Activated CD8-positive, alpha-beta T cell treated with anti-CD3 and anti-CD28 coated beads, Interleukin-2, amount 10 ng/mL, durations not matched to agents 7 days and 5 days (primary cell): ENCODE measurements around the gene IQUB. TPM values are rescaled to one million over a fixed set of nuclear protein-coding genes. Genes with fewer than 3 reads are reported as not detected.

Source experiments
- ATAC-seq: fragments of 150-1000 bp; cut with Tn5 transposase; one replicate; pipeline ENCODE4 v1.10.0; 2021; ENCODE audit warnings: moderate library complexity
- CTCF ChIA-PET: fragments of 350-600 bp; sonication (Branson Sonifier 250); formaldehyde crosslinking; loops from one replicate; lab custom pipeline; 2021; ENCODE audit warnings: antibody characterized with exemption; lab: Charles Lee
- POLR2A ChIA-PET: fragments of 350-600 bp; sonication (Branson Sonifier 250); formaldehyde crosslinking; loops from one replicate; lab custom pipeline; 2021; ENCODE audit warnings: antibody characterized with exemption; lab: Charles Lee
- DNase-seq: peaks from one replicate; pipeline ENCODE4 v3.0.0-alpha.2; 2020
- H3K27ac Mint-ChIP-seq: one replicate; pipeline ENCODE4 v1.8.0; 2021; ENCODE audit warnings: mild to moderate bottlenecking, mixed read lengths
- H3K27me3 Mint-ChIP-seq: one replicate; pipeline ENCODE4 v1.8.0; 2021; ENCODE audit warnings: low read depth, mixed read lengths
- H3K36me3 Mint-ChIP-seq: one replicate; pipeline ENCODE4 v1.8.0; 2021; ENCODE audit warnings: low read depth, mixed read lengths
- H3K4me1 Mint-ChIP-seq: one replicate; pipeline ENCODE4 v1.8.0; 2021; ENCODE audit warnings: low read depth, mixed read lengths
- H3K4me3 Mint-ChIP-seq: one replicate; pipeline ENCODE4 v1.8.0; 2021; ENCODE audit warnings: mild to moderate bottlenecking, mixed read lengths
- H3K9me3 Mint-ChIP-seq: one replicate; pipeline ENCODE4 v1.8.0; 2022; ENCODE audit warnings: mixed read lengths; ENCODE audit not compliant: insufficient read depth
- total RNA-seq, 2 experiments: library from RNA; stranded (reverse); gene quantifications; one replicate each; pipeline ENCODE4 v1.2.3, GENCODE V29; 2021

Gene IQUB
- not detected for total RNA-seq

DNA sequence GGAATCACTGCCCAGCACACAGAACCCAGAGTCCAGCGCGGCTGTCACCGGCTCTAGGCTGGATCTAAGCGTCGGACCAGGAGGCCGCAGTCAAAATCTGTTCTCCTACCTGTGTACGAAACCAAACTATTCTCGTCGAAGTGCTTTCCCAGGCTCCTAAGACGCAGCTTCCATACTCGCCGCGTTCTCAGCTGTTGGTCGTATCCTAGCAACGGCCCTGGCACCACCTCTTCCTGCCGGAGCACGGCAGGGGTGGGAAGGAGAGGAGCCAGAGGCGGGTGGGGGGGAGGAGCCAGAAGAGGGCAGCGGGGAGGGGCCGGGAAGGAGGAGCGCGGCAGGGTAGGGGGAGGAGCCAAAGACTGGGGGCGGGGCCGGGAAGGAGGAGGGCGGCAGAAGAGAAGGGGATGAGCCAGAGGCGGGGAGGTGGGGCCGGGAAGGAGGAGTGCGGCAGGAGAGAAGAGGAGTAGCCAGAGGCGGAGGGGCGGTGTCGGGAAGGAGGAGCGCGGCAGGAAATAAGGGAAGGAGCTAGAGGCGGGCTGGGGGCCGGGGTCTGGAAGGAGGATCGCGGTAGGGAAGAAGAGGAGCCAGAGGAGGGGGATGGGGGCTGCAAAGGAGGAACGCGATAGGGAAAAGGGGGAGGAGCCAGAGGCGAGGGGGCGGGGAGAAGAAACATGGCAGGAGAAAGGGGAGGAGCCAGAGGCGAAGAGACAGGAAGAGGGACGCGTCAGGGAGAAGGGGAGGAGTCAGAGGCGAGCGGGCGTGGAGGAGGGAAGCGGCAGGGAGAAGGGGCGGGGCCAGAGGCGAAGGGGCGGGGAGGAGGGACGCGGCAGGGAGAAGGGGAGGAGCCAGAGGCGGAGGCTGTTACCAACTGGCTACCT is at the start of gene IQUB:
Gene IQUB, minus strand, starts transcription at position 213 of the 878 bp plus-strand sequence. CDS start 22,255 bp downstream, outside the sequence.
- Mint-ChIP-seq H3K27me3 (peaks cover 18% of the 10 kb centered on the region), H3K36me3 (no peaks in the 10 kb centered on the region), H3K4me3 (peak within 1 kb of the TSS; percentile 88), H3K27ac (peak within 1 kb of the TSS; percentile 88), H3K9me3 (no peaks in the 10 kb centered on the region), H3K4me1 (peaks cover 16% of the 10 kb centered on the region)
- peak; percentile 85 for ATAC-seq
- ChIA-PET POLR2A (interaction anchor here (0.5 to 1.3 kb wide), 4 partner anchors 23 to 694 kb away, joined by 3 to 5 read pairs (median 4); partner anchors contain the start of gene NDUFA5), CTCF (interaction anchor here (1.1 to 1.4 kb wide), 2 partner anchors 23 to 40 kb away, joined by 7 read pairs; partner anchors contain the start of gene NDUFA5)
- DNase-seq, result peak; percentile 97

DNA sequence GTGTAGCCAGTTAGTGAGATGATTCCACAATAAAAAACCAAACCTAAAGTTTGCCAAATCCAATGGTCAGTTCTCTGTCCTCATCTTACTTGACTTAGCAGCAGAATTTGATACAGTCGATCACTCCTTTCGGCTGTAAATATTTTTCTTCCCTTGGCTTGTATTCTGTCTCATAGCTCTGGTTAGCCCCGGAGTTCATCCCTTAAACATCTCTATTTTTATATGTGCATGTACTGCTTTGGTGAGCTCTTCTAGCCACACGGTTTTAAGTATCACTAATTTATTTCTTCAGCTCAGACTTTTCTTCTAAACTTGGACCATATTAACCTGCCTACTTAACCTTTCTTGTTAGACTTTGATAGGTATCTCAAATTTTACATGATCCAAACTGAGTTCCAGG is 49.4 kb upstream of the IQUB start:
- Mint-ChIP-seq H3K4me3 (no peak overlapping the region), H3K4me1 (no peaks in the 10 kb centered on the region), H3K36me3 (no peaks in the 10 kb centered on the region), H3K27me3 (peaks cover 17% of the 10 kb centered on the region), H3K9me3 (no peaks in the 10 kb centered on the region), H3K27ac (no peak overlapping the region)
- ChIA-PET CTCF (no interaction called here), POLR2A (no interaction called here)
- DNase-seq (no peak), ATAC-seq (no peak)

DNA sequence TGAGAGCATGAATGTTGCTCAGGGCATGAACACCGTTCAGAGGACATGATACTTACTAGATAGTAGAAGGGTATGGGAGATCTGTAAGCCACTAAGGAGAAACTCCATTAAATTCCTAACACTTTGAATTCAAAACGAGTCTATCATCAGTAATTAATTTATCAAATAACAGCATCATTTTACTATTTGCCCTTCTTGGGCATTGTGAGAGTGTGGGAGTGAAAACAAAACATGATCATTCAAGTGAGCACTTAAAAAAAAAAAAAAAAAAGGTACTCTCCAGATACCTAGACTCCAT is 46.7 kb upstream of the IQUB start:
- no peak for DNase-seq
- no peak for ATAC-seq
- Mint-ChIP-seq H3K9me3 (no peaks in the 10 kb centered on the region), H3K27me3 (peaks cover 17% of the 10 kb centered on the region), H3K36me3 (no peaks in the 10 kb centered on the region), H3K27ac (no peak overlapping the region), H3K4me3 (no peak overlapping the region), H3K4me1 (no peaks in the 10 kb centered on the region)
- ChIA-PET POLR2A (no interaction called here), CTCF (interaction anchor here (0.7 to 1.4 kb wide), 4 partner anchors 13 to 110 kb away, joined by 3 to 4 read pairs (median 3); no protein-coding TSS in a partner anchor)

DNA sequence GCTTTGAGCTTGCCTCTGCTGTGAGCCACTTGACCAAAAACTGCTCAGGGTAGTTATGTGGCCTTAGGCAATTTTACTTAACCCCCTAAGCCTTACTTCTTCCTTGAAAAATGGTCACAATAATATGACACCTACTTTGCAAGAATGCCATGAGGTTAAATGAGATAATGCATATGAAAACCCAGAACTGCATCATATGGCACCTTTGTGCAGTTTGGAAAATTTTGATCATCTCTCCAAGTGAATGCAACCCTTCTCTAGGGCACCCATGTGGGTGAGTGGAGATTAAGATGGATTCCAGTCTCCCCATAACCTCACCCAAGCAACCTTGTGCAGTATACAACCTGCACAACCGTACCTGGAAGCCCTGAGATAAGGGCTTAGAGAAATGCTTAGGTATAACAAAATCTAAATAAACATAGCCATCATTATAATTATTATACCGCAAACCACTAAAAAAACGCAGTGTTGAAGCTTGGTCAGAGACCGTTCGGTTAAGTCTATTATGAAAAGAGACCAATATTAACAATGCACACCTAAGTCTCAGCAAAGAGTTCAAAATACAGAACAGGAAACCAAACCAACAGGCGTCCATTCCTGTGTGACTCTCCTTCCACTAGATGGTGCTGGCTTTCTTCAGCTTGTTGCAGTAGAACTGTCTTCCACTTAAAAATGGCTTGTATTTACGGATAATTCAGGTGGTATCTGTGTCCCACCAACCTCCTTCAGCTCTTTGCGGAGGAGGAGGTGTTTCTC is 46.2 kb upstream of the IQUB start:
- Mint-ChIP-seq H3K9me3 (no peaks in the 10 kb centered on the region), H3K4me3 (no peak overlapping the region), H3K27ac (no peak overlapping the region), H3K27me3 (peaks cover 17% of the 10 kb centered on the region), H3K4me1 (no peaks in the 10 kb centered on the region), H3K36me3 (no peaks in the 10 kb centered on the region)
- ATAC-seq, result peak; percentile 69
- CTCF ChIA-PET, result interaction anchor here (1.1 to 1.4 kb wide), 2 partner anchors 27 to 109 kb away, joined by 3 to 4 read pairs; no protein-coding TSS in a partner anchor
- peak; percentile 25 for DNase-seq
- POLR2A ChIA-PET, result no interaction called here

DNA sequence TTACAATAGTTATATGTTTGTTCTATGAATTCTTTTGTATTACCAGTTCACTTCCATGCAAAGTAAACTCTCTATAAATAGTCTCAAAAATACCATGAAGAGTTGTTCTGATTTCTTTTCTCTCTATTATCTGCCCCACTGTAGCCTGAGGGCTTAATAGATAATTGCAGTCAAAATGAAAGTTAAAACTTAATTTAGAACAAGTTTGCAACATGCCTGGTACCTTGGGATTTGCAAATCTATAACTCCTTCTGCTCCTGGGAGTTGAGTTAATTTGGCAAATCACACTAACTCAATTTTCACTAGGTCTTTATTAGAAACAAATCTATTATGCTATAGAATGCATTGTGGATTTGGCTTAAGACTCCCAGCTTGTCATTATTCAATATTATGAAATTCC is 45.0 kb upstream of the IQUB start:
- ChIA-PET POLR2A (no interaction called here), CTCF (no interaction called here)
- no peak for DNase-seq
- H3K4me1 Mint-ChIP-seq, result no peaks in the 10 kb centered on the region
- H3K27me3 Mint-ChIP-seq, result peaks cover 20% of the 10 kb centered on the region
- H3K27ac Mint-ChIP-seq, result no peak overlapping the region
- H3K9me3 Mint-ChIP-seq, result no peaks in the 10 kb centered on the region
- ATAC-seq, result no peak
- H3K4me3 Mint-ChIP-seq, result no peak overlapping the region
- H3K36me3 Mint-ChIP-seq, result no peaks in the 10 kb centered on the region

DNA sequence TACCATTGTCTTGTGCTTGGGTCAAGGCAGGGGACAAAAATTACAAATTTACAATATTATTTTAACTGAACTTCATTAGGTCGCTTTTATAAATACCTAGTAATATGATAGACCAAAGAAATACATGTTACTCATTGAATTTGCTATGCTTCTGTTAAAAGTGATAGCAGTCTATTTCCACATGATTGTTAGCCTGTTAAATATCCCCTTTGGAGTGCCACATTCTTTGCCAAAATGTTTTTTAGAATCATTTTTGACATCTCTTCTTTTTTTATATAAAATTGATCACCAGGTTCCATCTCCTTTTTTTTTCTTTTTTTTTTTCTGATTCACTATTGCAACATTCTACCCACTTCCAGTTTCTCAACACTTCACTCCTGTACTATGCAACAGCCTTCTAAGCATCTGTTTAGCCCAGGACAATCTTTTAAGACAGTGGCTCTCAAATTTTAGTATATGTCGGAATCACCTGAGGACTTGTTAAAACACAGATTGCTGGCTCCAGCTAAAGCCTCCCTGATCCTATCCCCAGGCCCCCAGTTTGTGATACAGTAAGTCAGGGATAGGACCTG is 39.6 kb upstream of the IQUB start:
- CTCF ChIA-PET, result interaction anchor here (0.9 to 1.1 kb wide), 2 partner anchors 51 to 80 kb away, joined by 3 read pairs; no protein-coding TSS in a partner anchor
- Mint-ChIP-seq H3K4me1 (no peaks in the 10 kb centered on the region), H3K9me3 (no peaks in the 10 kb centered on the region), H3K36me3 (no peaks in the 10 kb centered on the region), H3K4me3 (no peak overlapping the region), H3K27ac (no peak overlapping the region), H3K27me3 (peaks cover 12% of the 10 kb centered on the region)
- ATAC-seq, result no peak
- DNase-seq, result no peak
- POLR2A ChIA-PET, result no interaction called here

DNA sequence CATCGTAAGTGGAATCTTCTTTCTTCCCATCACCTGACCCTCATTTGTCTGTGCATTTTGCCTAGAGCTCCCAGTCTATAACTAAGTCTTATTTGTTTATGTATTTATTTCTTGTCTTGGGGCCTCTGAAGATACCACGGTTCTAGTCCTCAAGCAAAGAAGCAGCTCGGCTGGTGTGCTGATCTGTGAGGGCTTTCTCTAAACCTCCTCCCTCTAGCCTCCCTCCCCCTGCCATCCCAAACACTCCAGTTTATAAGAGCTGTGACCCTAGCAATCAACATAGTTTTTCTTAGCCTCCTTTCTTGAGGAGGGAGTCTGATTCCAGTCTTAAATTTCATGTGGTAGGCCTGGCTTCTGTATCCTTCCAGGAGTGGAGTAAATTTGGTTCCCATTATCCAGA is 38.9 kb upstream of the IQUB start:
- CTCF ChIA-PET, result interaction anchor here (0.9 kb wide), 1 partner anchor 51 kb away, joined by 3 read pairs; no protein-coding TSS in a partner anchor
- peaks cover 9% of the 10 kb centered on the region for H3K27me3 Mint-ChIP-seq
- H3K9me3 Mint-ChIP-seq, result no peaks in the 10 kb centered on the region

DNA sequence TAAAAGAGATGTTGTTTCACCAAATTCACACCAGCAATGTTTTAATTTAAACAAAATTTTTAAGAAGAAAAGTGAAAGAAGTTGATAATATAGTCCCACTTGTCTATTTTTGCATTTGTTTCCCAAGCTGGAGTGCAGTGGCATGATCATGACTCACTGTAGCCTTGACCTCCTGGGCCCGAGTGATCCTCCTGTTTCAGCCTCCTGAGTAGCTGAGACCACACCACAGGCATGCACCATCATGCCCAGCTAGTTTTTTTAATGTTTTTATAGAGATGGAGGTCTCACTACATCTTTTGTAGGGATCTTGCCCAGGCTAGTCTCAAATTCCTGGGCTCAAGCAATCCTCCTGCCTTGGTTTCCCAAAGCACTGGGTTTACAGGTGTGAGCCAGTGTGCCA is 37.3 kb upstream of the IQUB start:
- Mint-ChIP-seq H3K4me3 (no peak overlapping the region), H3K9me3 (no peaks in the 10 kb centered on the region), H3K36me3 (no peaks in the 10 kb centered on the region), H3K27me3 (peaks cover 4% of the 10 kb centered on the region), H3K27ac (no peak overlapping the region), H3K4me1 (no peaks in the 10 kb centered on the region)
- no peak for DNase-seq
- CTCF ChIA-PET, result interaction anchor here (0.8 kb wide), 1 partner anchor 14 kb away, joined by 3 read pairs; the partner anchor contains the start of gene NDUFA5
- no peak for ATAC-seq
- POLR2A ChIA-PET, result no interaction called here

More for the DNA sequence above, 38.9 kb upstream of the IQUB start:
- H3K4me1 Mint-ChIP-seq, result no peaks in the 10 kb centered on the region
- ATAC-seq (no peak), DNase-seq (no peak)
- POLR2A ChIA-PET, result no interaction called here
- H3K4me3 Mint-ChIP-seq, result no peak overlapping the region
- H3K27ac Mint-ChIP-seq, result no peak overlapping the region
- H3K36me3 Mint-ChIP-seq, result no peaks in the 10 kb centered on the region

DNA sequence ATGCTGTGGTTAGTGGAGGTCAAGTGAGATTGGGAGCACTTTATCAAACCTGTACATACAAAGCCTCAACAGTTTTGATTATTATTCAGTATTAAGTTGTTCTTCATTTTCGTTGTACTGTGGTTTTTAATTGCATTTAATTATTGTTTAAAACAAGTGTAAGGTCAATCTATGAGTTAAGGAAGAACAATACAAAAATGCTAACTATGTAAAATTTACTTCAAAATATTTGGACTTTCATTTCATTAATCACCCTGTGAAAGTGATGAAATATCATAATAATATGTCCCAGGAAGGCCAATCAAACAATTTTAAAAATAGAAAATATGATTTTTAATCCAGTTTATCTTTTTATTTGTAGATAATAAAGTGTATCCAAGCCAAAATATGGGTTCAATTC is 36.8 kb upstream of the IQUB start:
- POLR2A ChIA-PET, result no interaction called here
- H3K9me3 Mint-ChIP-seq, result no peaks in the 10 kb centered on the region
- no peak overlapping the region for H3K27ac Mint-ChIP-seq
- peaks cover 4% of the 10 kb centered on the region for H3K27me3 Mint-ChIP-seq
- ATAC-seq, result no peak
- H3K4me3 Mint-ChIP-seq, result no peak overlapping the region
- CTCF ChIA-PET, result interaction anchor here (1.3 kb wide), 1 partner anchor 77 kb away, joined by 3 read pairs; no protein-coding TSS in a partner anchor
- DNase-seq, result no peak
- no peaks in the 10 kb centered on the region for H3K36me3 Mint-ChIP-seq
- H3K4me1 Mint-ChIP-seq, result no peaks in the 10 kb centered on the region

DNA sequence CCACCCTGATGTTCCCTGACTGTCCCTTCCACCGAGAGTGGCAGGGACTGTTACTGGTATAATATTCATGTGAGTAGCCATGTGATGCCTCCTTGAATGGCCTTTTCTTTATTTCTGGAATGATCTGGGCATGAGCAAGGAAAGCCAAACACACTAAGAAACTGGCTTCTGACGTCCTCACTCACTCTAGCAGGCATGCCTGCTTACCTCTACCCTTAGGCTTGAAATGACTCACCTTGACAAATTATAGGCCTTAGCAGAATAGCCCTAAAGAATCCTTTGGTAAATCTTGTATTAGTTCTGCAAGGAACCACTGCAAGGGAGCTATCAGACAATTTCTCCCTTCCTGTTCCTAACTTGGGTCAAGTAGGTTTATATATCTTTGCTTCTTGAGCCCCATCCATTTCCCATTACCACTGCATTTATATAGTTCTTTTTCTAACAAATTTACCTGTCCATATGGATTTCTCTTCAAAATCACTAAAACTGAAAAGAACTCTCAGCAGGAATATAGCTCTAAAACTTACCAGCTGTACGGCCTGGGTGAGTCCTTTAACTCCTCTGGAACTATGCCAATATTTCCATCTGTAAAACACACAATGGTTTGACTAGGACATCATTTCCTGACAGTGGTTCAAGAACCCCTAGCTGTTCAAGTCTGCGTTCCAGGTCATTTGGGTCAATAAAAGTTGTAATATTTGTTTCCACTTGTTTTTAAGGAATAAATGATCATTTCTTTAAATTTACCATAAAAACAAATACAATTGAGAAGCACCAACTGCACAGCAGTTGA is 36.2 kb upstream of the IQUB start:
- POLR2A ChIA-PET, result no interaction called here
- DNase-seq (no peak), ATAC-seq (no peak)
- no peak overlapping the region for H3K4me3 Mint-ChIP-seq
- no peaks in the 10 kb centered on the region for H3K4me1 Mint-ChIP-seq
- peaks cover 4% of the 10 kb centered on the region for H3K27me3 Mint-ChIP-seq
- no peaks in the 10 kb centered on the region for H3K36me3 Mint-ChIP-seq
- H3K9me3 Mint-ChIP-seq, result no peaks in the 10 kb centered on the region
- no peak overlapping the region for H3K27ac Mint-ChIP-seq
- CTCF ChIA-PET, result interaction anchor here (1.1 to 1.3 kb wide), 2 partner anchors 54 to 76 kb away, joined by 3 read pairs; no protein-coding TSS in a partner anchor
